Upper lobe of left lung (tissue), 4 donors: ENCODE data around the gene GFOD2.

Experiments used
- CTCF ChIP-seq, 6 experiments: fragments of 450-650 bp in 4 of 6; fragments of 200-600 bp in 2 of 6; sonication (generic) in 2 of 6; IDR thresholded peaks; one replicate each; pipeline ENCODE4 v1.5.1; 2016 to 2019; ENCODE audit warnings: antibody characterized with exemption in 6 of 6
- EP300 ChIP-seq, 4 donors: sonication (generic); formaldehyde crosslinking; IDR thresholded peaks; one replicate each; pipeline ENCODE4 v1.5.1; 2017; ENCODE audit warnings: antibody characterized with exemption in 4 of 4, control low read depth in 2 of 4
- POLR2A ChIP-seq, 4 donors: fragments of 450-650 bp; IDR thresholded peaks; one replicate each; pipeline ENCODE4 v1.5.1; 2016 to 2017; ENCODE audit warnings: antibody characterized with exemption in 4 of 4, mild to moderate bottlenecking in 2 of 4
- POLR2AphosphoS5 ChIP-seq, 2 donors: sonication (generic); formaldehyde crosslinking; IDR thresholded peaks; one replicate each; pipeline ENCODE4 v1.5.1; 2017; ENCODE audit warnings: antibody characterized with exemption in 2 of 2

- TF ChIP-seq CTCF (IDR thresholded peaks at IDR 0.05) (no peak), POLR2A (IDR thresholded peaks at IDR 0.05) (no peak), EP300 (IDR thresholded peaks at IDR 0.05) (no peak), POLR2AphosphoS5 (IDR thresholded peaks at IDR 0.05) (no peak)
Observed at GRCh38 chr16:67720236-67720635, 1.1 kb upstream of the GFOD2 start.
